HG02938 (cell line): ENCODE results near the gene YARS2.
"Not testable (repeated sequence)": the region's sequence is repeated elsewhere in the genome, so short reads cannot be mapped to it uniquely, and the experiment has no call there.

Source experiments
- ATAC-seq: cut with Tn5 transposase; IDR thresholded peaks from one replicate; pipeline ENCODE4 v1.9.1; 2021; ENCODE audit warnings: mild to moderate bottlenecking, moderate library complexity; ENCODE audit not compliant: unreplicated experiment

Gene YARS2

GRCh38 chr12:32753605-32754004 lies 2.1 kb downstream of the YARS2 start:
- no peak for ATAC-seq

GRCh38 chr12:32743264-32743663 lies 12.4 kb downstream of the YARS2 start:
- ATAC-seq = no peak

GRCh38 chr12:32742133-32742532 lies 13.6 kb downstream of the YARS2 start:
- ATAC-seq = no peak

- no peak for ATAC-seq
Measured at GRCh38 chr12:32739279-32739678, 16.4 kb downstream of the YARS2 start.

- no peak for ATAC-seq
Measured at GRCh38 chr12:32737715-32738114, 18.0 kb downstream of the YARS2 start.

- ATAC-seq = no peak
Measured at GRCh38 chr12:32736445-32736844, 19.3 kb downstream of the YARS2 start.

- ATAC-seq = no peak
Measured at GRCh38 chr12:32734952-32735351, 20.7 kb downstream of the YARS2 start.

- ATAC-seq = no peak
Measured at GRCh38 chr12:32727237-32727636, 28.5 kb downstream of the YARS2 start.

- no peak for ATAC-seq
Measured at GRCh38 chr12:32726286-32726685, 29.4 kb downstream of the YARS2 start.

- not testable (repeated sequence) for ATAC-seq
Measured at GRCh38 chr12:32725308-32725707, 30.4 kb downstream of the YARS2 start.

- ATAC-seq = no peak
Measured at GRCh38 chr12:32718926-32719325, 36.8 kb downstream of the YARS2 start.

- ATAC-seq = no peak
Measured at GRCh38 chr12:32714772-32715171, 40.9 kb downstream of the YARS2 start.

GRCh38 chr12:32708926-32709325 lies 46.8 kb downstream of the YARS2 start:
- no peak for ATAC-seq

GRCh38 chr12:32706335-32707024 lies 49.2 kb downstream of the YARS2 start:
- ATAC-seq = no peak

- no peak for ATAC-seq
Measured at GRCh38 chr12:32705783-32706182, 49.9 kb downstream of the YARS2 start.

- ATAC-seq = no peak
Measured at GRCh38 chr12:32702946-32703345, 52.8 kb downstream of the YARS2 start.

GRCh38 chr12:32702473-32702872 lies 53.2 kb downstream of the YARS2 start:
- ATAC-seq = no peak

- ATAC-seq = not testable (repeated sequence)
Measured at GRCh38 chr12:32699437-32699836, 56.3 kb downstream of the YARS2 start.

- ATAC-seq = no peak
Measured at GRCh38 chr12:32698285-32698684, 57.4 kb downstream of the YARS2 start.

GRCh38 chr12:32697445-32697844 lies 58.3 kb downstream of the YARS2 start:
- ATAC-seq = no peak
